Measurements from ENCODE around the gene MRPL44.

Gene MRPL44

GRCh38 chr2:223957092-223957851 lies at the start of gene MRPL44:
TSS of gene MRPL44 (plus strand) at chr2:223957463. CDS start at chr2:223957473, 10 bp downstream.
- H3K36me3 ChIP-seq = peaks cover 26% of the 10 kb centered on the region
- H3K4me3 ChIP-seq (ENCODE audit: low read depth in 1 of 2, low read length in 1 of 2) = peak within 1 kb of the TSS; percentile 97 to 98
- peak within 1 kb of the TSS; percentile 92 for H3K27ac ChIP-seq
- H3K4me1 ChIP-seq (ENCODE audit: control insufficient read depth in 1 of 2, insufficient read depth in 1 of 2, low read depth in 1 of 2, low read length in 1 of 2) = peaks cover 49 to 65% of the 10 kb centered on the region in 2 experiments
- no peaks in the 10 kb centered on the region for H3K27me3 ChIP-seq
- no peaks in the 10 kb centered on the region for H3K9me3 ChIP-seq
- peak; percentile 48 for TF ChIP-seq CTCF (IDR thresholded peaks at IDR 0.05)

GRCh38 chr2:223908304-223908998 lies 48.8 kb upstream of the MRPL44 start:
- no peaks in the 10 kb centered on the region for H3K9me3 ChIP-seq
- H3K4me3 ChIP-seq (ENCODE audit: low read depth in 1 of 2, low read length in 1 of 2) = no peak overlapping the region
- H3K36me3 ChIP-seq = peaks cover 12% of the 10 kb centered on the region
- peaks cover 5 to 14% of the 10 kb centered on the region in 2 experiments for H3K4me1 ChIP-seq (ENCODE audit: control insufficient read depth in 1 of 2, insufficient read depth in 1 of 2, low read depth in 1 of 2, low read length in 1 of 2)
- peak overlapping the region; percentile 39 for H3K27ac ChIP-seq
- no peaks in the 10 kb centered on the region for H3K27me3 ChIP-seq
- no peak for TF ChIP-seq CTCF (IDR thresholded peaks at IDR 0.05)

- H3K4me1 ChIP-seq (ENCODE audit: control insufficient read depth in 1 of 2, insufficient read depth in 1 of 2, low read depth in 1 of 2, low read length in 1 of 2) = peaks cover 7 to 18% of the 10 kb centered on the region in 2 experiments
- H3K9me3 ChIP-seq = no peaks in the 10 kb centered on the region
- peaks cover 9% of the 10 kb centered on the region for H3K36me3 ChIP-seq
- peak overlapping the region; percentile 39 for H3K27ac ChIP-seq
- no peak overlapping the region for H3K4me3 ChIP-seq (ENCODE audit: low read depth in 1 of 2, low read length in 1 of 2)
- no peak for TF ChIP-seq CTCF (IDR thresholded peaks at IDR 0.05)
- no peaks in the 10 kb centered on the region for H3K27me3 ChIP-seq
Observed at GRCh38 chr2:223909001-223909741, 48.1 kb upstream of the MRPL44 start.

GRCh38 chr2:223914324-223914723 lies 42.9 kb upstream of the MRPL44 start:
- Histone ChIP-seq H3K4me3 (ENCODE audit: low read depth in 1 of 2, low read length in 1 of 2) (no peak overlapping the region), H3K36me3 (peaks cover 4% of the 10 kb centered on the region), H3K27me3 (no peaks in the 10 kb centered on the region), H3K9me3 (no peaks in the 10 kb centered on the region), H3K4me1 (ENCODE audit: control insufficient read depth in 1 of 2, insufficient read depth in 1 of 2, low read depth in 1 of 2, low read length in 1 of 2) (peaks cover 38 to 58% of the 10 kb centered on the region in 2 experiments), H3K27ac (peak overlapping the region; percentile 42)
- TF ChIP-seq CTCF (IDR thresholded peaks at IDR 0.05) = no peak

GRCh38 chr2:223915071-223915470 lies 42.2 kb upstream of the MRPL44 start:
- Histone ChIP-seq H3K4me3 (ENCODE audit: low read depth in 1 of 2, low read length in 1 of 2) (no peak overlapping the region), H3K4me1 (ENCODE audit: control insufficient read depth in 1 of 2, insufficient read depth in 1 of 2, low read depth in 1 of 2, low read length in 1 of 2) (peaks cover 38 to 54% of the 10 kb centered on the region in 2 experiments), H3K27ac (peak overlapping the region; percentile 65), H3K27me3 (no peaks in the 10 kb centered on the region), H3K36me3 (peaks cover 4% of the 10 kb centered on the region), H3K9me3 (no peaks in the 10 kb centered on the region)
- TF ChIP-seq CTCF (IDR thresholded peaks at IDR 0.05) = no peak
